Upper lobe of right lung (tissue), 1 donor: ENCODE results near the gene HNF4A. TPM values are rescaled to one million over a fixed set of nuclear protein-coding genes. Genes with fewer than 3 reads are reported as not detected.
A peak's percentile ranks its signal among the peaks of the same experiment; 100 is the strongest.
"Not testable (repeated sequence)": the region's sequence is repeated elsewhere in the genome, so short reads cannot be mapped to it uniquely, and the experiment has no call there.

Source experiments
- ATAC-seq: fragments of 200-7000 bp; cut with Tn5 transposase; one replicate; pipeline ENCODE4 v1.9.1; 2020; ENCODE audit warnings: mild to moderate bottlenecking, moderate library complexity
- DNase-seq: peaks from one replicate; pipeline ENCODE4 v3.0.0-alpha.2; 2020
- H3K27ac ChIP-seq: fragments of 200-600 bp; one replicate; pipeline ENCODE4 v1.8.0; 2022
- H3K27me3 ChIP-seq: fragments of 200-600 bp; one replicate; pipeline ENCODE4 v1.8.0; 2022; ENCODE audit warnings: mild to moderate bottlenecking
- H3K36me3 ChIP-seq: fragments of 200-600 bp; one replicate; pipeline ENCODE4 v1.8.0; 2022
- H3K4me1 ChIP-seq: fragments of 200-600 bp; one replicate; pipeline ENCODE4 v1.8.0; 2022
- H3K4me3 ChIP-seq: fragments of 200-600 bp; one replicate; pipeline ENCODE4 v1.8.0; 2022; ENCODE audit warnings: mild to moderate bottlenecking
- H3K9me3 ChIP-seq: fragments of 200-600 bp; one replicate; pipeline ENCODE4 v1.8.0; 2022
- CTCF ChIP-seq: fragments of 200-600 bp; IDR thresholded peaks from one replicate; pipeline ENCODE4 v1.8.0; 2022; ENCODE audit warnings: antibody characterized with exemption
- intact Hi-C: fragments of 100-400 bp; cut with DNase I; formaldehyde crosslinking; loops from one replicate; pipeline ENCODE4 v1.11.0; 2022
- total RNA-seq: library from RNA; stranded (reverse); fragmentation: NEBNext Ultra II Directional; extraction: Animal tissue kit (Norgen Biotek cat#: 25700); gene quantifications from one replicate; pipeline ENCODE4 v1.2.1, GENCODE V29; 2021
- donor health status: DM: no; HTN: yes; CAD: no; lungs with severe emphysema.

HNF4A gene
- total RNA-seq, 1 donor from 2014 or later: 0.20 TPM

- H3K27ac ChIP-seq: no peak overlapping the region
- no peaks in the 10 kb centered on the region for H3K36me3 ChIP-seq
- H3K27me3 ChIP-seq: no peaks in the 10 kb centered on the region
- H3K4me1 ChIP-seq: no peaks in the 10 kb centered on the region
- ATAC-seq (no peak), DNase-seq (no peak)
- H3K9me3 ChIP-seq: no peaks in the 10 kb centered on the region
- intact Hi-C loops: loop anchor here (10.0 kb wide), 1 partner anchor 70 kb away; no protein-coding TSS in a partner anchor
- TF ChIP-seq CTCF: no peak
- H3K4me3 ChIP-seq: no peak overlapping the region
Measured at GRCh38 chr20:44465001-44465560, 109.6 kb downstream of the HNF4A start.

GRCh38 chr20:44467289-44467883 lies 111.9 kb downstream of the HNF4A start:
- H3K27me3 ChIP-seq: no peaks in the 10 kb centered on the region
- no peaks in the 10 kb centered on the region for H3K9me3 ChIP-seq
- H3K4me3 ChIP-seq: no peak overlapping the region
- peak; percentile 46 for ATAC-seq
- H3K36me3 ChIP-seq: no peaks in the 10 kb centered on the region
- no peak for TF ChIP-seq CTCF
- no peak for DNase-seq
- intact Hi-C loops: loop anchor here (10.0 kb wide), 1 partner anchor 73 kb away; no protein-coding TSS in a partner anchor
- no peak overlapping the region for H3K27ac ChIP-seq
- H3K4me1 ChIP-seq: no peaks in the 10 kb centered on the region

GRCh38 chr20:44468044-44468782 lies 112.7 kb downstream of the HNF4A start:
- no peaks in the 10 kb centered on the region for H3K36me3 ChIP-seq
- intact Hi-C loops: loop anchor here (10.0 kb wide), 1 partner anchor 73 kb away; no protein-coding TSS in a partner anchor
- H3K9me3 ChIP-seq: no peaks in the 10 kb centered on the region
- TF ChIP-seq CTCF: no peak
- no peak overlapping the region for H3K4me3 ChIP-seq
- DNase-seq (no peak), ATAC-seq (no peak)
- H3K27ac ChIP-seq: no peak overlapping the region
- H3K4me1 ChIP-seq: no peaks in the 10 kb centered on the region
- no peaks in the 10 kb centered on the region for H3K27me3 ChIP-seq

GRCh38 chr20:44470327-44470726 lies 114.8 kb downstream of the HNF4A start:
- ATAC-seq (no peak), DNase-seq (no peak)
- Histone ChIP-seq H3K27me3 (no peaks in the 10 kb centered on the region), H3K27ac (no peak overlapping the region), H3K36me3 (no peaks in the 10 kb centered on the region), H3K9me3 (no peaks in the 10 kb centered on the region), H3K4me3 (no peak overlapping the region), H3K4me1 (peaks cover 2% of the 10 kb centered on the region)
- intact Hi-C loops: no loop called here
- no peak for TF ChIP-seq CTCF

GRCh38 chr20:44471481-44471882 lies 116.0 kb downstream of the HNF4A start:
- Histone ChIP-seq H3K9me3 (no peaks in the 10 kb centered on the region), H3K27ac (no peak overlapping the region), H3K4me3 (no peak overlapping the region), H3K4me1 (peaks cover 5% of the 10 kb centered on the region), H3K27me3 (no peaks in the 10 kb centered on the region), H3K36me3 (no peaks in the 10 kb centered on the region)
- ATAC-seq (no peak), DNase-seq (no peak)
- intact Hi-C loops: no loop called here
- TF ChIP-seq CTCF: peak; percentile 19

GRCh38 chr20:44472283-44472682 lies 116.8 kb downstream of the HNF4A start:
- intact Hi-C loops, ATAC-seq, DNase-seq, H3K4me1 ChIP-seq, H3K9me3 ChIP-seq, H3K27me3 ChIP-seq, H3K27ac ChIP-seq, H3K4me3 ChIP-seq, H3K36me3 ChIP-seq: not testable (repeated sequence)
